ENCODE results near the gene RBM38. TPM values are rescaled to one million over a fixed set of nuclear protein-coding genes. Genes with fewer than 3 reads are reported as not detected.

The RBM38 gene
- total and polyA plus RNA-seq, 2 of the 13 experiments (the other 11 are each of a cell fraction or from before 2014, with no cell fraction given): 24.2 to 34.2 TPM

GRCh38 chr20:57389695-57390603 is 1.2 kb upstream of the RBM38 start (continued):
- TF ChIP-seq REXO4 (CRISPR knock-in tag; IDR thresholded peaks at IDR 0.05; ENCODE audit: borderline replicate concordance) (no peak), SPEN (CRISPR knock-in tag; IDR thresholded peaks at IDR 0.05; ENCODE audit: low read depth) (0 out of 2 replicates have a peak, but pooled peaks have one; percentile 11), ZNF563 (CRISPR knock-in tag; IDR thresholded peaks at IDR 0.05) (peak; percentile 14; the same call in 1 of the 2 replicates), AHDC1 (CRISPR knock-in tag; IDR thresholded peaks at IDR 0.05; ENCODE audit: borderline replicate concordance) (no peak), BCLAF1 (IDR thresholded peaks at IDR 0.05) (no peak), PAF1 (CRISPR knock-in tag; IDR thresholded peaks at IDR 0.05) (no peak), EED (CRISPR knock-in tag; IDR thresholded peaks at IDR 0.05) (0 out of 2 replicates have a peak, but pooled peaks have one; percentile 26), RXRB (CRISPR knock-in tag; IDR thresholded peaks at IDR 0.05; ENCODE audit: borderline replicate concordance) (no peak), SMARCE1 (IDR thresholded peaks at IDR 0.05; ENCODE audit: borderline replicate concordance) (no peak), ZNF878 (CRISPR knock-in tag; IDR thresholded peaks at IDR 0.05) (no peak), ZKSCAN5 (CRISPR knock-in tag; IDR thresholded peaks at IDR 0.05) (no peak)
- TF ChIP-seq, protein P1, sequence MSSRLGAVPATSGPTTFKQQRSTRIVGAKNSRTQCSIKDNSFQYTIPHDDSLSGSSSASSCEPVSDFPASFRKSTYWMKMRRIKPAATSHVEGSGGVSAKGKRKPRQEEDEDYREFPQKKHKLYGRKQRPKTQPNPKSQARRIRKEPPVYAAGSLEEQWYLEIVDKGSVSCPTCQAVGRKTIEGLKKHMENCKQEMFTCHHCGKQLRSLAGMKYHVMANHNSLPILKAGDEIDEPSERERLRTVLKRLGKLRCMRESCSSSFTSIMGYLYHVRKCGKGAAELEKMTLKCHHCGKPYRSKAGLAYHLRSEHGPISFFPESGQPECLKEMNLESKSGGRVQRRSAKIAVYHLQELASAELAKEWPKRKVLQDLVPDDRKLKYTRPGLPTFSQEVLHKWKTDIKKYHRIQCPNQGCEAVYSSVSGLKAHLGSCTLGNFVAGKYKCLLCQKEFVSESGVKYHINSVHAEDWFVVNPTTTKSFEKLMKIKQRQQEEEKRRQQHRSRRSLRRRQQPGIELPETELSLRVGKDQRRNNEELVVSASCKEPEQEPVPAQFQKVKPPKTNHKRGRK (CRISPR knock-in tag; IDR thresholded peaks at IDR 0.05): no peak
- TF ChIP-seq, protein P2, sequence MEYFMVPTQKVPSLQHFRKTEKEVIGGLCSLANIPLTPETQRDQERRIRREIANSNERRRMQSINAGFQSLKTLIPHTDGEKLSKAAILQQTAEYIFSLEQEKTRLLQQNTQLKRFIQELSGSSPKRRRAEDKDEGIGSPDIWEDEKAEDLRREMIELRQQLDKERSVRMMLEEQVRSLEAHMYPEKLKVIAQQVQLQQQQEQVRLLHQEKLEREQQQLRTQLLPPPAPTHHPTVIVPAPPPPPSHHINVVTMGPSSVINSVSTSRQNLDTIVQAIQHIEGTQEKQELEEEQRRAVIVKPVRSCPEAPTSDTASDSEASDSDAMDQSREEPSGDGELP (IDR thresholded peaks at IDR 0.05; ENCODE audit: borderline replicate concordance, low read depth): 0 out of 2 replicates have a peak, but pooled peaks have one; percentile 0
- TF ChIP-seq, protein P3, sequence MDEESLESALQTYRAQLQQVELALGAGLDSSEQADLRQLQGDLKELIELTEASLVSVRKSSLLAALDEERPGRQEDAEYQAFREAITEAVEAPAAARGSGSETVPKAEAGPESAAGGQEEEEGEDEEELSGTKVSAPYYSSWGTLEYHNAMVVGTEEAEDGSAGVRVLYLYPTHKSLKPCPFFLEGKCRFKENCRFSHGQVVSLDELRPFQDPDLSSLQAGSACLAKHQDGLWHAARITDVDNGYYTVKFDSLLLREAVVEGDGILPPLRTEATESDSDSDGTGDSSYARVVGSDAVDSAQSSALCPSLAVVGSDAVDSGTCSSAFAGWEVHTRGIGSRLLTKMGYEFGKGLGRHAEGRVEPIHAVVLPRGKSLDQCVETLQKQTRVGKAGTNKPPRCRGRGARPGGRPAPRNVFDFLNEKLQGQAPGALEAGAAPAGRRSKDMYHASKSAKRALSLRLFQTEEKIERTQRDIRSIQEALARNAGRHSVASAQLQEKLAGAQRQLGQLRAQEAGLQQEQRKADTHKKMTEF (CRISPR knock-in tag; IDR thresholded peaks at IDR 0.05): no peak
- TF ChIP-seq, protein P4, sequence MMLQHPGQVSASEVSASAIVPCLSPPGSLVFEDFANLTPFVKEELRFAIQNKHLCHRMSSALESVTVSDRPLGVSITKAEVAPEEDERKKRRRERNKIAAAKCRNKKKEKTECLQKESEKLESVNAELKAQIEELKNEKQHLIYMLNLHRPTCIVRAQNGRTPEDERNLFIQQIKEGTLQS (CRISPR knock-in tag; IDR thresholded peaks at IDR 0.05): no peak
